ENCODE results near the gene SLC35F6. TPM values are rescaled to one million over a fixed set of nuclear protein-coding genes. Genes with fewer than 3 reads are reported as not detected.
"Not testable (repeated sequence)": the region's sequence is repeated elsewhere in the genome, so short reads cannot be mapped to it uniquely, and the experiment has no call there.

The SLC35F6 gene
- total and polyA plus RNA-seq, 7 donors = 14.8 to 40.2 (median 25.1) TPM

GRCh38 chr2:26811791-26812694 is 48.0 kb downstream of the SLC35F6 start:
- Histone ChIP-seq H3K4me1 (no peaks in the 10 kb centered on the region), H3K36me3 (ENCODE audit: insufficient read depth in 1 of 2, low read depth in 1 of 2) (no peaks in the 10 kb centered on the region), H3K27ac (no peak overlapping the region), H3K9me3 (no peaks in the 10 kb centered on the region), H3K4me3 (no peak overlapping the region), H3K27me3 (ENCODE audit: insufficient read depth in 3 of 3, low read length in 2 of 3) (peaks cover 0 to 14% (median 0%) of the 10 kb centered on the region in 3 donors)
- intact Hi-C loops (cut with DNase I) = no loop called here
- WGBS, 3 donors = 64 to 70% (median 69%) methylated on average over 14 of the region's 14 CpGs
- no peak for TF ChIP-seq CTCF (IDR thresholded peaks at IDR 0.05)
- DNase-seq (no peak), ATAC-seq (no peak)

- intact Hi-C loops (cut with DNase I) = no loop called here
- Histone ChIP-seq H3K4me1 (no peaks in the 10 kb centered on the region), H3K27ac (no peak overlapping the region), H3K27me3 (ENCODE audit: insufficient read depth in 3 of 3, low read length in 2 of 3) (peaks cover 0 to 14% (median 0%) of the 10 kb centered on the region in 3 donors), H3K36me3 (ENCODE audit: insufficient read depth in 1 of 2, low read depth in 1 of 2) (no peaks in the 10 kb centered on the region), H3K9me3 (no peaks in the 10 kb centered on the region), H3K4me3 (no peak overlapping the region)
- no peak for TF ChIP-seq CTCF (IDR thresholded peaks at IDR 0.05)
- DNase-seq (no peak), ATAC-seq (no peak)
- WGBS, 3 donors = 88 to 96% (median 88%) methylated on average over 3 of the region's 3 CpGs
Measured at GRCh38 chr2:26812731-26813130, 48.6 kb downstream of the SLC35F6 start.

GRCh38 chr2:26814072-26814765 is 50.1 kb downstream of the SLC35F6 start:
- DNase-seq; H3K9me3 ChIP-seq; H3K4me1 ChIP-seq; ATAC-seq; intact Hi-C loops (cut with DNase I); H3K27ac ChIP-seq; H3K36me3 ChIP-seq (ENCODE audit: insufficient read depth in 1 of 2, low read depth in 1 of 2); H3K4me3 ChIP-seq: not testable (repeated sequence)
- 86 to 95% (median 91%) methylated on average over 47 to 52 of the region's 52 CpGs for WGBS, 3 donors
- peaks cover 0 to 14% (median 0%) of the 10 kb centered on the region in 3 donors for H3K27me3 ChIP-seq (ENCODE audit: insufficient read depth in 3 of 3, low read length in 2 of 3)

- no peaks in the 10 kb centered on the region for H3K4me1 ChIP-seq
- ATAC-seq (no peak), DNase-seq (no peak)
- no peak for TF ChIP-seq CTCF (IDR thresholded peaks at IDR 0.05)
- WGBS, 3 donors = 38 to 47% (median 42%) methylated on average over 3 of the region's 3 CpGs
- no peak overlapping the region for H3K4me3 ChIP-seq
- intact Hi-C loops (cut with DNase I) = no loop called here
- no peaks in the 10 kb centered on the region for H3K36me3 ChIP-seq (ENCODE audit: insufficient read depth in 1 of 2, low read depth in 1 of 2)
- H3K9me3 ChIP-seq = no peaks in the 10 kb centered on the region
- H3K27ac ChIP-seq = no peak overlapping the region
- H3K27me3 ChIP-seq (ENCODE audit: insufficient read depth in 3 of 3, low read length in 2 of 3) = peaks cover 0 to 19% (median 0%) of the 10 kb centered on the region in 3 donors
Measured at GRCh38 chr2:26816893-26817292, 52.8 kb downstream of the SLC35F6 start.

GRCh38 chr2:26818255-26818654 is 54.2 kb downstream of the SLC35F6 start:
- WGBS, 3 donors = 63 to 64% (median 64%) methylated on average over 5 of the region's 5 CpGs
- TF ChIP-seq CTCF (IDR thresholded peaks at IDR 0.05) = no peak
- H3K27me3 ChIP-seq (ENCODE audit: insufficient read depth in 3 of 3, low read length in 2 of 3) = peaks cover 0 to 14% (median 0%) of the 10 kb centered on the region in 3 donors
- H3K27ac ChIP-seq = no peak overlapping the region
- no peaks in the 10 kb centered on the region for H3K36me3 ChIP-seq (ENCODE audit: insufficient read depth in 1 of 2, low read depth in 1 of 2)
- H3K4me1 ChIP-seq = no peaks in the 10 kb centered on the region
- no peak for ATAC-seq
- H3K9me3 ChIP-seq = no peaks in the 10 kb centered on the region
- intact Hi-C loops (cut with DNase I) = no loop called here
- no peak overlapping the region for H3K4me3 ChIP-seq
- DNase-seq = no peak
